SK-N-SH (cell line): ENCODE results near the gene C19orf47. TPM values are rescaled to one million over a fixed set of nuclear protein-coding genes. Genes with fewer than 3 reads are reported as not detected.
A peak's percentile ranks its signal among the peaks of the same experiment; 100 is the strongest.

Source experiments
- CTCF ChIA-PET: fragments of 300-600, 350-600 bp; formaldehyde crosslinking; extraction: SDS; loops from one replicate; lab custom pipeline; 2021; lab: Yijun Ruan, JAX
- POLR2A ChIA-PET: fragments of 350-600 bp; sonication (Branson Sonifier 250); formaldehyde crosslinking; extraction: SDS; loops from one replicate; lab custom pipeline; 2020; ENCODE audit warnings: antibody characterized with exemption, inconsistent platforms; lab: Yijun Ruan, JAX
- DNase-seq: peaks from one replicate; pipeline ENCODE4 v3.0.0; 2012
- H2AFZ ChIP-seq: fragments of 200-600 bp; sonication (generic); 2 replicates; pipeline ENCODE4 v1.8.1; 2016; ENCODE audit warnings: antibody characterized with exemption, mild to moderate bottlenecking, low read depth
- H3F3A ChIP-seq: fragments of 200-600 bp; sonication (generic); replicated peaks from 2 replicates; pipeline ENCODE3; 2016; ENCODE audit warnings: antibody characterized with exemption, mild to moderate bottlenecking; ENCODE audit not compliant: insufficient read depth
- H3K27ac ChIP-seq, 2 experiments: fragments of 200-500 bp in 1 of 2; fragments of 200-600 bp in 1 of 2; sonication (Bioruptor generic) in 1 of 2; sonication (generic), shearing (Covaris generic) in 1 of 2; 2 replicates each; pipeline versions ENCODE4 v1.5.1 to v1.6.1; 2014 to 2016; ENCODE audit warnings: low read depth in 2 of 2, inconsistent platforms in 1 of 2, low read length in 1 of 2, mild to moderate bottlenecking in 1 of 2, mixed read lengths in 1 of 2
- H3K27me3 ChIP-seq: fragments of 200-600 bp; sonication (generic), shearing (Covaris generic); 2 replicates; pipeline ENCODE4 v1.6.1; 2016; ENCODE audit warnings: mixed run types; ENCODE audit not compliant: insufficient read depth
- H3K36me3 ChIP-seq, 2 experiments: fragments of 200-500 bp in 1 of 2; fragments of 200-600 bp in 1 of 2; sonication (Bioruptor generic) in 1 of 2; sonication (generic) in 1 of 2; replicated peaks in 1 of 2; 2 replicates each; pipeline versions ENCODE3 to v1.5.1; 2014 to 2016; ENCODE audit warnings: low read length in 1 of 2, mild to moderate bottlenecking in 1 of 2; ENCODE audit not compliant: insufficient read depth in 2 of 2, control insufficient read depth in 1 of 2
- H3K4me1 ChIP-seq, 2 experiments: fragments of 200-500 bp in 1 of 2; fragments of 200-600 bp in 1 of 2; sonication (Bioruptor generic) in 1 of 2; sonication (generic), shearing (Covaris generic) in 1 of 2; 2 replicates each; pipeline versions ENCODE4 v1.5.1 to v1.6.1; 2014 to 2016; ENCODE audit warnings: low read depth in 1 of 2, low read length in 1 of 2, mixed run types in 1 of 2; ENCODE audit not compliant: insufficient read depth in 2 of 2, control insufficient read depth in 1 of 2
- H3K4me2 ChIP-seq: fragments of 200-600 bp; sonication (generic), shearing (Covaris generic); 2 replicates; pipeline ENCODE4 v1.6.1; 2017; ENCODE audit warnings: mixed run types
- H3K4me3 ChIP-seq, 2 experiments: fragments of 200-500 bp in 1 of 2; fragments of 200-600 bp in 1 of 2; sonication (Bioruptor generic) in 1 of 2; sonication (generic), shearing (Covaris generic) in 1 of 2; 2 replicates each; pipeline versions ENCODE4 v1.5.1 to v1.8.1; 2014 to 2016; ENCODE audit warnings: low read depth in 2 of 2, inconsistent platforms in 1 of 2, low read length in 1 of 2, mild to moderate bottlenecking in 1 of 2, mixed read lengths in 1 of 2, moderate library complexity in 1 of 2
- H3K79me2 ChIP-seq: fragments of 200-600 bp; sonication (generic); 2 replicates; pipeline ENCODE4 v1.8.1; 2017; ENCODE audit warnings: mild to moderate bottlenecking; ENCODE audit not compliant: insufficient read depth
- H3K9ac ChIP-seq: fragments of 200-600 bp; sonication (generic); 2 replicates; pipeline ENCODE4 v1.6.1; 2017; ENCODE audit warnings: mixed run types
- H3K9me2 ChIP-seq: fragments of 200-600 bp; sonication (generic); 2 replicates; pipeline ENCODE4 v1.6.1; 2017; ENCODE audit warnings: mixed run types
- H3K9me3 ChIP-seq: fragments of 200-600 bp; sonication (generic); 2 replicates; pipeline ENCODE4 v1.6.1; 2017; ENCODE audit warnings: mixed run types, mild to moderate bottlenecking, moderate library complexity
- H4K20me1 ChIP-seq: fragments of 200-600 bp; sonication (generic); 2 replicates; pipeline ENCODE4 v1.6.1; 2017; ENCODE audit warnings: mild to moderate bottlenecking, mixed run types; ENCODE audit not compliant: insufficient read depth
- CHD2 ChIP-seq: fragments of 150-350 bp; IDR thresholded peaks from 2 replicates; pipeline ENCODE4 v1.6.1; 2018; ENCODE audit warnings: low read length; ENCODE audit not compliant: partially characterized antibody
- ELF1 ChIP-seq: IDR thresholded peaks from 2 replicates; pipeline ENCODE4 v1.4.0; 2012
- EP300 ChIP-seq, 2 experiments: IDR thresholded peaks; 2 replicates each; pipeline versions ENCODE4 v1.4.0 to v1.6.1; 2012; ENCODE audit warnings: borderline replicate concordance in 1 of 2, low read depth in 1 of 2, low read length in 1 of 2
- EZH2phosphoT487 ChIP-seq: fragments of 200-600 bp; sonication (generic); IDR thresholded peaks from 2 replicates; pipeline ENCODE4 v1.6.1; 2017; ENCODE audit warnings: low read depth, mixed run types, mild to moderate bottlenecking, antibody characterized with exemption, moderate library complexity, borderline replicate concordance
- GABPA ChIP-seq: IDR thresholded peaks from 2 replicates; pipeline ENCODE4 v1.4.0; 2012; ENCODE audit warnings: low read depth, mild to moderate bottlenecking
- GATA2 ChIP-seq: sonication (generic); formaldehyde crosslinking; IDR thresholded peaks from 2 replicates; pipeline ENCODE4 v1.5.0; 2020; ENCODE audit warnings: mild to moderate bottlenecking, missing genetic modification reagents
- MEF2A ChIP-seq: IDR thresholded peaks from 2 replicates; pipeline ENCODE4 v1.4.0; 2012; ENCODE audit warnings: low read depth, borderline replicate concordance
- MXI1 ChIP-seq: IDR thresholded peaks from 2 replicates; pipeline ENCODE4 v1.6.1; 2012; ENCODE audit warnings: mild to moderate bottlenecking, low read depth, low read length, improper control_type of control experiment
- RFX5 ChIP-seq: IDR thresholded peaks from 2 replicates; pipeline ENCODE4 v1.6.1; 2012; ENCODE audit warnings: mild to moderate bottlenecking, improper control_type of control experiment, low read length
- SIN3A ChIP-seq: IDR thresholded peaks from 2 replicates; pipeline ENCODE4 v1.6.1; 2012; ENCODE audit warnings: low read depth, mild to moderate bottlenecking, low read length, moderate library complexity, borderline replicate concordance
- SMC3 ChIP-seq: IDR thresholded peaks from 2 replicates; pipeline ENCODE4 v1.6.1; 2012; ENCODE audit warnings: low read depth, low read length, improper control_type of control experiment
- TCF12 ChIP-seq: IDR thresholded peaks from 2 replicates; pipeline ENCODE4 v1.4.0; 2012
- YY1 ChIP-seq: IDR thresholded peaks from 2 replicates; pipeline ENCODE4 v1.4.0; 2012; ENCODE audit warnings: low read depth, mild to moderate bottlenecking
- WGBS: methylation state at CpG from one replicate; pipeline ENCODE4 v1.1.6; 2017; ENCODE audit warnings: low lambda C conversion rate; 5-methylcytosine and 5-hydroxymethylcytosine counted together
- polyA plus RNA-seq, 3 experiments: library from polyadenylated mRNA; depleted of rRNA; stranded (reverse); fragments of >200 nt; gene quantifications; 2 replicates each; pipeline ENCODE4 v1.2.3, GENCODE V29; 2012
- TF ChIP-seq, protein P1 (sequence below): fragments of 150-350 bp; IDR thresholded peaks from 2 replicates; pipeline ENCODE4 v1.6.1; 2017; ENCODE audit warnings: antibody characterized with exemption, low read length, low read depth, borderline replicate concordance
- TF ChIP-seq, protein P2 (sequence below): fragments of 150-350 bp; IDR thresholded peaks from 2 replicates; pipeline ENCODE4 v1.6.1; 2016; ENCODE audit warnings: mild to moderate bottlenecking, low read depth, low read length
- TF ChIP-seq, protein P3 (sequence below): fragments of 200-600 bp; sonication (generic); IDR thresholded peaks from 2 replicates; pipeline ENCODE4 v1.6.1; 2017; ENCODE audit warnings: antibody characterized with exemption, mild to moderate bottlenecking, moderate library complexity

Gene C19orf47
- polyA plus RNA-seq, 1 of the 3 experiments (the other 2 are of a cell fraction) = 17.2 TPM

DNA sequence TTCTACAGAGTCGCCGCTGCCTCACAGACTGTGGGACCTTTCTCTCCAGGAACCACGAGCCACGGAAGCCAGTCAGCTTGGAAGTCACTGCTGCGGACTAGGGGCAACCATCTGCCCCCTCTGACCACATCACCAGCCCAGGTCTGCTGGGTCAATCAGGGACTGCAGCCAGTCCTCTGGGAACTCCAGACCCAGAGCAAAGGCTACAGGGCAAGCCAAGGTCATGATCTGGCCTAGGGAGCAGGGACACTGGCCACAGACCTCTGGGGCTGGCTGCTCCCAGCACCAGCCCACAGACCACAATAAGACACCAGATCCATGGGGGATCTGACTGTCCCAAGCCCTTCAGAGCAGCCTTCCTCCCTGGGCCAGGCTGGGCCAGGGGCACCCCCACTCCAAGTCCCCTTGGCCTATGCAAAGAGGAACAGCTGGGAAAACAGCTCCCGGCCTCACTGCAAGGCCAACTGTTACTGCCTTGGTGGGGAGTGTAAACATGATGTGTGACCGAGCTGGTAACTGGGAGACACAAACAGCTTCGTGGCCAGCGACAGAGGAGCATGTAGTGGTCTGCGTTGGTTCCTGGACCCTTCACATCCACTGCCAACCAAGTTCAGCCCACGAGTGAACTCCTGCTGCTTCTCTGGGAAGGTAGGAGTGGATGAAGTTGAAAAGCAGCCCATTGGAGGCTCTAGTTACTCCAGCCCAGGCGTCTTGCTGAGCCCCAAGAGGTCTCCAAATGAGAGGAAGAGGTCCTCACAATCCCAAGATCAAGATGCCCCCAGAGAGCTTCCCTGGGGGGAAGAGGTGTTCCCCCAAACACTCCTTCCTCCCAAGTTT lies 64.6 kb downstream of the C19orf47 start:
- Histone ChIP-seq H3K4me2 (peak overlapping the region; percentile 81), H3K27ac (peak overlapping the region; percentile 63 to 92; a peak in 3 of 4 replicates), H4K20me1 (peaks cover 21% of the 10 kb centered on the region), H3K4me1 (peaks cover 26% of the 10 kb centered on the region in 2 experiments; a peak in 3 of 4 replicates), H2AFZ (no peak overlapping the region), H3K9me2 (no peaks in the 10 kb centered on the region), H3K79me2 (peaks cover 64% of the 10 kb centered on the region), H3K36me3 (peaks cover 0 to 7% of the 10 kb centered on the region in 2 experiments), H3F3A (peaks cover 3% of the 10 kb centered on the region), H3K27me3 (no peaks in the 10 kb centered on the region), H3K4me3 (peak overlapping the region; percentile 86 to 99), H3K9me3 (no peaks in the 10 kb centered on the region), H3K9ac (peak overlapping the region; percentile 88)
- TF ChIP-seq YY1 (no peak), EP300 (IDR thresholded peaks at IDR 0.05; ENCODE audit: borderline replicate concordance in 1 of 2, low read depth in 1 of 2, low read length in 1 of 2) (no peak), ELF1 (no peak), TCF12 (no peak), EZH2phosphoT487 (no peak), MXI1 (no peak), GATA2 (CRISPR knock-in tag) (no peak), SMC3 (no peak), RFX5 (no peak), CHD2 (no peak), SIN3A (no peak), MEF2A (no peak), GABPA (no peak)
- TF ChIP-seq, protein P1, sequence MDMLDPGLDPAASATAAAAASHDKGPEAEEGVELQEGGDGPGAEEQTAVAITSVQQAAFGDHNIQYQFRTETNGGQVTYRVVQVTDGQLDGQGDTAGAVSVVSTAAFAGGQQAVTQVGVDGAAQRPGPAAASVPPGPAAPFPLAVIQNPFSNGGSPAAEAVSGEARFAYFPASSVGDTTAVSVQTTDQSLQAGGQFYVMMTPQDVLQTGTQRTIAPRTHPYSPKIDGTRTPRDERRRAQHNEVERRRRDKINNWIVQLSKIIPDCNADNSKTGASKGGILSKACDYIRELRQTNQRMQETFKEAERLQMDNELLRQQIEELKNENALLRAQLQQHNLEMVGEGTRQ = no peak
- TF ChIP-seq, protein P2, sequence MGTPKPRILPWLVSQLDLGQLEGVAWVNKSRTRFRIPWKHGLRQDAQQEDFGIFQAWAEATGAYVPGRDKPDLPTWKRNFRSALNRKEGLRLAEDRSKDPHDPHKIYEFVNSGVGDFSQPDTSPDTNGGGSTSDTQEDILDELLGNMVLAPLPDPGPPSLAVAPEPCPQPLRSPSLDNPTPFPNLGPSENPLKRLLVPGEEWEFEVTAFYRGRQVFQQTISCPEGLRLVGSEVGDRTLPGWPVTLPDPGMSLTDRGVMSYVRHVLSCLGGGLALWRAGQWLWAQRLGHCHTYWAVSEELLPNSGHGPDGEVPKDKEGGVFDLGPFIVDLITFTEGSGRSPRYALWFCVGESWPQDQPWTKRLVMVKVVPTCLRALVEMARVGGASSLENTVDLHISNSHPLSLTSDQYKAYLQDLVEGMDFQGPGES = no peak
- TF ChIP-seq, protein P3, sequence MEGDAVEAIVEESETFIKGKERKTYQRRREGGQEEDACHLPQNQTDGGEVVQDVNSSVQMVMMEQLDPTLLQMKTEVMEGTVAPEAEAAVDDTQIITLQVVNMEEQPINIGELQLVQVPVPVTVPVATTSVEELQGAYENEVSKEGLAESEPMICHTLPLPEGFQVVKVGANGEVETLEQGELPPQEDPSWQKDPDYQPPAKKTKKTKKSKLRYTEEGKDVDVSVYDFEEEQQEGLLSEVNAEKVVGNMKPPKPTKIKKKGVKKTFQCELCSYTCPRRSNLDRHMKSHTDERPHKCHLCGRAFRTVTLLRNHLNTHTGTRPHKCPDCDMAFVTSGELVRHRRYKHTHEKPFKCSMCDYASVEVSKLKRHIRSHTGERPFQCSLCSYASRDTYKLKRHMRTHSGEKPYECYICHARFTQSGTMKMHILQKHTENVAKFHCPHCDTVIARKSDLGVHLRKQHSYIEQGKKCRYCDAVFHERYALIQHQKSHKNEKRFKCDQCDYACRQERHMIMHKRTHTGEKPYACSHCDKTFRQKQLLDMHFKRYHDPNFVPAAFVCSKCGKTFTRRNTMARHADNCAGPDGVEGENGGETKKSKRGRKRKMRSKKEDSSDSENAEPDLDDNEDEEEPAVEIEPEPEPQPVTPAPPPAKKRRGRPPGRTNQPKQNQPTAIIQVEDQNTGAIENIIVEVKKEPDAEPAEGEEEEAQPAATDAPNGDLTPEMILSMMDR = no peak
- POLR2A ChIA-PET = interaction anchor here (1.4 kb wide), 1 partner anchor 9 kb away, joined by 3 read pairs; no protein-coding TSS in a partner anchor
- peak; percentile 9 for DNase-seq
- 72% methylated on average over 11 of the region's 12 CpGs for WGBS
- CTCF ChIA-PET = interaction anchor here (1.5 to 1.8 kb wide), 2 partner anchors 22 to 92 kb away, joined by 4 to 5 read pairs; partner anchors contain the start of gene MAP3K10
